ENCODE results near the gene P4HB. TPM values are rescaled to one million over a fixed set of nuclear protein-coding genes. Genes with fewer than 3 reads are reported as not detected.
A peak's percentile ranks its signal among the peaks of the same experiment; 100 is the strongest.

Gene P4HB
- total and polyA plus RNA-seq, 2 experiments from 2014 or later = 206 to 620 TPM

- no peak for TF ChIP-seq ZNF462 (CRISPR knock-in tag; IDR thresholded peaks at IDR 0.05)
- TF ChIP-seq CTCF (conservative IDR thresholded peaks at IDR 0.05; ENCODE audit: low read depth in 2 of 2) = no peak
- no peak for TF ChIP-seq EZH2 (IDR thresholded peaks at IDR 0.05; ENCODE audit: low read depth, unreplicated experiment)
- TF ChIP-seq POLR2AphosphoS5 (IDR thresholded peaks at IDR 0.05; ENCODE audit: low read depth) = no peak
- no peak for TF ChIP-seq ZNF114 (CRISPR knock-in tag; IDR thresholded peaks at IDR 0.05)
Measured at GRCh38 chr17:81877569-81877968, 17.2 kb upstream of the P4HB start (continued).

GRCh38 chr17:81871387-81872230 lies 11.3 kb upstream of the P4HB start:
- H3K9me3 Mint-ChIP-seq = no peaks in the 10 kb centered on the region; the same call in 2 of the 3 replicates
- peak; percentile 89 for DNase-seq (ENCODE audit: low spot score)
- Histone ChIP-seq H3K27ac (ENCODE audit: low read depth) (peak overlapping the region; percentile 63; the same call in 1 of the 2 replicates), H3K4me3 (peak overlapping the region; percentile 96), H3K36me3 (ENCODE audit: insufficient read depth) (no peaks in the 10 kb centered on the region), H2AFZ (peak overlapping the region; percentile 87), H4K20me1 (replicated peaks; ENCODE audit: insufficient read depth) (peaks cover under 1% of the 10 kb centered on the region; the same call in 1 of the 2 replicates), H3K9me2 (ENCODE audit: insufficient read depth) (no peaks in the 10 kb centered on the region), H3K27me3 (ENCODE audit: insufficient read depth) (no peaks in the 10 kb centered on the region), H3F3A (replicated peaks; ENCODE audit: low read depth) (peaks cover 34% of the 10 kb centered on the region), H3K4me2 (peak overlapping the region; percentile 92), H3K79me2 (replicated peaks; ENCODE audit: insufficient read depth) (0 out of 2 replicates have a peak, but pooled peaks cover 4% of the 10 kb centered on the region), H3K4me1 (ENCODE audit: insufficient read depth) (peaks cover 12% of the 10 kb centered on the region)
- H3K27me3 Mint-ChIP-seq (ENCODE audit: insufficient read depth, low read depth, poor library complexity) = peaks cover 44% of the 10 kb centered on the region
- H3K4me3 Mint-ChIP-seq = peak overlapping the region; percentile 84
- peak; percentile 9 for ATAC-seq
- peaks cover 8% of the 10 kb centered on the region; the same call in 2 of the 3 replicates for H3K36me3 Mint-ChIP-seq (ENCODE audit: low read depth)
- H3K27ac Mint-ChIP-seq = peak overlapping the region; percentile 78; the same call in 1 of the 2 replicates
- peaks cover 21% of the 10 kb centered on the region for H3K4me1 Mint-ChIP-seq
- TF ChIP-seq POLR2AphosphoS5 (IDR thresholded peaks at IDR 0.05; ENCODE audit: low read depth) = peak; percentile 80
- TF ChIP-seq EZH2phosphoT487 (IDR thresholded peaks at IDR 0.05; ENCODE audit: unreplicated experiment) = no peak
- no peak for TF ChIP-seq JUNB (IDR thresholded peaks at IDR 0.05; ENCODE audit: unreplicated experiment)
- peak; percentile 57; the same call in 1 of the 2 replicates for TF ChIP-seq ETS1 (IDR thresholded peaks at IDR 0.05)
- TF ChIP-seq CTCF (conservative IDR thresholded peaks at IDR 0.05; ENCODE audit: low read depth in 2 of 2) = peak; percentile 14 to 27; a peak in 1 of 4 replicates
- no peak for TF ChIP-seq EZH2 (IDR thresholded peaks at IDR 0.05; ENCODE audit: low read depth, unreplicated experiment)
- TF ChIP-seq ZNF331 (CRISPR knock-in tag; IDR thresholded peaks at IDR 0.05; ENCODE audit: low read depth) = no peak

Data from GM23338 (cell line).